HUES64 (cell line): Measurements from ENCODE around the gene PLCB4.

Experiments
- H3K27ac ChIP-seq: 2 replicates; pipeline ENCODE4 v1.7.0; 2013; ENCODE audit warnings: low read depth, low read length, inconsistent platforms
- H3K27me3 ChIP-seq: 2 replicates; pipeline ENCODE4 v1.6.1; 2013; ENCODE audit warnings: mild to moderate bottlenecking, low read length; ENCODE audit not compliant: insufficient read depth
- H3K36me3 ChIP-seq: 2 replicates; pipeline ENCODE4 v1.6.1; 2013; ENCODE audit warnings: mild to moderate bottlenecking, low read length; ENCODE audit not compliant: insufficient read depth
- H3K4me1 ChIP-seq: 2 replicates; pipeline ENCODE4 v1.6.1; 2013; ENCODE audit warnings: mild to moderate bottlenecking, low read length, moderate library complexity; ENCODE audit not compliant: insufficient read depth
- H3K4me3 ChIP-seq: 2 replicates; pipeline ENCODE4 v1.5.1; 2013; ENCODE audit warnings: mild to moderate bottlenecking, low read length, moderate library complexity
- H3K9ac ChIP-seq: 2 replicates; pipeline ENCODE4 v1.6.1; 2013; ENCODE audit warnings: mild to moderate bottlenecking, low read depth, low read length
- H3K9me3 ChIP-seq: 2 replicates; pipeline ENCODE4 v1.6.1; 2013; ENCODE audit warnings: low read depth, low read length; ENCODE audit not compliant: insufficient read depth
- WGBS: fragments of 150-250, 120-280 bp; methylation state at CpG from one replicate; pipeline ENCODE4 v1.1.7; 2013; ENCODE audit warnings: missing lambda C conversion rate; 5-methylcytosine and 5-hydroxymethylcytosine counted together

The PLCB4 gene

GRCh38 chr20:9154464-9155024 lies 85.7 kb downstream of the PLCB4 start:
- Histone ChIP-seq H3K9ac (no peak overlapping the region), H3K4me1 (no peaks in the 10 kb centered on the region), H3K27me3 (no peaks in the 10 kb centered on the region), H3K36me3 (no peaks in the 10 kb centered on the region), H3K9me3 (no peaks in the 10 kb centered on the region), H3K27ac (no peak overlapping the region), H3K4me3 (no peak overlapping the region)
- 100% methylated on average over 1 of the region's 1 CpG for WGBS

DNA sequence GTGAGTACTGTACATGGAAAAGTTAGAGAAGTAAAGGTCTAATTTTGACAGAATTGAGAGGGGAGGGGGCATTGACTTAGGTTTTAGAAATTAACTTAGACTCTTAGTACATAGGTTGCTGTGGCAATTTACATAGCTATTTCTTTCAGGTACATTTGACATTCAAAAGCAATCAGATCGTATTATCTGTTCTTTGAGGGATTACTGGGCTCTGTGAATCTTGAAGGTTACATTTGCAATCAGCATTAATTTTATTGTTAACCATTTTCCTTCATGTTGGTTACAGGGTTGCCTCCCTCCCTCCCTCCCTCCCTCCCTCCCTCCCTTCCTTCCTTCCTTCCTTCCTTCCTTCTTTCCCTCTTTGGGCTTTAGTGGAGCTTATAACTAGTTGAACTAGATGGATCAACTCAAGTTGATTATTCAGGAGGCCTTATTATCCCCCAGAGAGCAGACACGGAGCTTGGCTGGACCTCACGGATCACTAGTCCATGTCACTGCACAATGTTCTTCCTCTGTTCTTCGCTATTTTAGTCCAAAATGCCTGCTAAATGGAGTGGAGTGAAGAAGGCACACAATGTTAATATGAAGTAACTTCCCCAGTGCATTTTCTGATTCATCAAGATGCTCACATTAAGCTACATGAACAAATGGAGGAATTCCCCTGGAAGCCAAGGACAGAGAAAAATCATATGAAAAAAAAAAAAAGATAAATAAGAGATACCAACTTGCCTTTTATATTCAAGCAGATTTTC lies 87.8 kb downstream of the PLCB4 start:
- H3K4me3 ChIP-seq = no peak overlapping the region
- no peaks in the 10 kb centered on the region for H3K36me3 ChIP-seq
- H3K27ac ChIP-seq = no peak overlapping the region
- no peaks in the 10 kb centered on the region for H3K27me3 ChIP-seq
- WGBS = 92% methylated on average over 4 of the region's 4 CpGs
- H3K9ac ChIP-seq = no peak overlapping the region
- H3K4me1 ChIP-seq = peaks cover 14% of the 10 kb centered on the region
- no peaks in the 10 kb centered on the region for H3K9me3 ChIP-seq

DNA sequence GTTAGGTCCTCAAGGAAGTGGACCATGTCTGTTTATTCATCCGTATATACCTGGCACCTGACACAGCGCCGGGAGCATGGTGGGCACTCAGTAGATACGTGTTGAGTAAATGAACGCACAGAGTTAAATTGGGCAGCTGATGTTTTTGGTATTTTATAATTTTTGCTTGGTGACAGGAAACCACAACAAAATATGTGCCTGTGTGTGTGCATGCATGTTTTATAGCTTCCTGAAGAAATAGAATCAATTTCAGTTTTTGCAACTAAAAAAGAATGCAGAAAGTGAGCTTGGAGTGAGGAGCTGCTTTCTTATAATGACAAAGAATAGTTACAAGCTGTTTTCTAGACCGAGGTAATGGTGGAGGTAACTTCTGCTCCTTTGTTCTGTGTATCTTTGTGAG lies 91.4 kb downstream of the PLCB4 start:
- no peaks in the 10 kb centered on the region for H3K9me3 ChIP-seq
- no peaks in the 10 kb centered on the region for H3K36me3 ChIP-seq
- 76% methylated on average over 6 of the region's 6 CpGs for WGBS

DNA sequence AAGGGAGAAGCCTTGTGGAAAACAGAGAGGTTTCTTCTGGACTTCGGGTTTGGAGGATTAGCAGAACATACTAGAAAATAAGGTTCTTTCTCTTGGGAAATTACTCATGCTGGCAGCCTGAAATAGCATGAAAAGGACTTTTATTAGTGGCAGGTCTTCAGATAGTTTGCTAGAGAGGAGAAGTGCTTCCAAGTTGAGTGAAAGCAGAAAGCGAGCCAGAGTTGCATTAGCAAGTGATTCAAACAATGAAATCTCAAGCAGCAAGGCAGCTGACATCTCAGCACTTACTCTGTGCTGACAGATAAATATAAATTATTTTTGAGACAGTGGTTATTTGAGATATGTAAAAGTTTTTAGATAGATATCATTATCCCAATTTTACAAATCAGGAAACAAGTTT lies 91.9 kb downstream of the PLCB4 start:
- Histone ChIP-seq H3K27me3 (no peaks in the 10 kb centered on the region), H3K9ac (no peak overlapping the region), H3K27ac (no peak overlapping the region), H3K36me3 (no peaks in the 10 kb centered on the region), H3K9me3 (no peaks in the 10 kb centered on the region), H3K4me3 (no peak overlapping the region), H3K4me1 (peaks cover 14% of the 10 kb centered on the region)
- 77% methylated on average over 2 of the region's 2 CpGs for WGBS

More for the DNA sequence above, 91.4 kb downstream of the PLCB4 start:
- H3K27ac ChIP-seq = no peak overlapping the region
- H3K9ac ChIP-seq = no peak overlapping the region
- peaks cover 14% of the 10 kb centered on the region for H3K4me1 ChIP-seq
- no peak overlapping the region for H3K4me3 ChIP-seq
- no peaks in the 10 kb centered on the region for H3K27me3 ChIP-seq

- H3K27ac ChIP-seq = no peak overlapping the region
- H3K9ac ChIP-seq = no peak overlapping the region
- peaks cover 17% of the 10 kb centered on the region for H3K4me1 ChIP-seq
- no peaks in the 10 kb centered on the region for H3K9me3 ChIP-seq
- no peak overlapping the region for H3K4me3 ChIP-seq
- H3K27me3 ChIP-seq = no peaks in the 10 kb centered on the region
- WGBS = 94% methylated on average over 4 of the region's 4 CpGs
- no peaks in the 10 kb centered on the region for H3K36me3 ChIP-seq
Observed at GRCh38 chr20:9161311-9161710, 92.4 kb downstream of the PLCB4 start.

DNA sequence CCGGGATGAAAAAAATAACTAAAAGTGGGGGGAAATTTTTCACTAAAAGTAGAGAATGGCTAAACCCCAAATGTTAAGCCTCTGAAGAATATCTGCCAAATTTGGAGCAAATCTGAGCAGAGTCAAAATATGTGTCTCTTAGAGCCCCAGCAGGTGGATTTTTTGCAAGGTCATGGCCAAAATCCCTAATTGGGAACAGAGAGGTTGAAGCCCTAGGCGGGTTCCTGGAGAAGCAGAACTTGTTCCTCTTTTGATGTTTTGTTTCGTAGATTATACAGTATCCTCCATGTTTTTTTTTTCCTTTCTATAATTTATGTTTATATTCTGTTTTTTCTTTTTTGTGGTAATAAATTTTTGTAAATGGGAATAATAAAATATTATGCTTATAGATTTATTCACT lies 94.4 kb downstream of the PLCB4 start:
- no peaks in the 10 kb centered on the region for H3K9me3 ChIP-seq
- peaks cover 18% of the 10 kb centered on the region for H3K4me1 ChIP-seq
- no peaks in the 10 kb centered on the region for H3K27me3 ChIP-seq
- no peak overlapping the region for H3K9ac ChIP-seq
- no peaks in the 10 kb centered on the region for H3K36me3 ChIP-seq
- no peak overlapping the region for H3K4me3 ChIP-seq
- WGBS = 98% methylated on average over 2 of the region's 3 CpGs
- no peak overlapping the region for H3K27ac ChIP-seq

- Histone ChIP-seq H3K9me3 (no peaks in the 10 kb centered on the region), H3K9ac (no peak overlapping the region), H3K4me1 (peaks cover 18% of the 10 kb centered on the region), H3K27me3 (no peaks in the 10 kb centered on the region), H3K36me3 (no peaks in the 10 kb centered on the region), H3K27ac (no peak overlapping the region), H3K4me3 (no peak overlapping the region)
- 93% methylated on average over 1 of the region's 1 CpG for WGBS
Observed at GRCh38 chr20:9163995-9164394, 95.1 kb downstream of the PLCB4 start.

GRCh38 chr20:9165261-9165660 lies 96.4 kb downstream of the PLCB4 start:
- Histone ChIP-seq H3K27me3 (no peaks in the 10 kb centered on the region), H3K4me1 (peaks cover 11% of the 10 kb centered on the region), H3K4me3 (no peak overlapping the region), H3K9ac (no peak overlapping the region), H3K9me3 (no peaks in the 10 kb centered on the region), H3K27ac (no peak overlapping the region), H3K36me3 (no peaks in the 10 kb centered on the region)
- WGBS = 89% methylated on average over 2 of the region's 2 CpGs

- 74% methylated on average over 11 of the region's 11 CpGs for WGBS
- Histone ChIP-seq H3K9ac (no peak overlapping the region), H3K9me3 (no peaks in the 10 kb centered on the region), H3K36me3 (no peaks in the 10 kb centered on the region), H3K4me3 (no peak overlapping the region), H3K27ac (no peak overlapping the region), H3K4me1 (peaks cover 4% of the 10 kb centered on the region; the same call in 1 of the 2 replicates), H3K27me3 (no peaks in the 10 kb centered on the region)
Observed at GRCh38 chr20:9166153-9166780, 97.4 kb downstream of the PLCB4 start.

DNA sequence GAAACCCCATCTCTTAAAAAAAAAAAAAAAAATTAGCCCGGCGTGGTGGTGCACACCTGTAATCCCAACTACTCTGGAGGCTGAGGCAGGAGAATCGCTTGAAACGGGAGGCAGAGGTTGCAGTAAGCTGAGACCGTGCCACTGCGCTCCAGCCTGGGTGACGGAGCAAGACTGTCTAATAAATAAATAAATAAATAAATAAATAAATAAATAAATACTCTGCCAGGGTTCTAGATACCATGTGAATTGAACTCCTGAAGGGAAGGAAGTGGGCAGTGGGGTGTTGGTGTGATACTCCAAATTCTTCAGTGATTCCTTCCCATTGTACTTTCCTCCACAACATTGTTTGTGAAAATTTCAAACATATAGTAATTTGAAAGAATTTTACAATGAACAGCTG lies 100.5 kb downstream of the PLCB4 start:
- H3K9ac ChIP-seq = no peak overlapping the region
- 97% methylated on average over 6 of the region's 7 CpGs for WGBS
- no peaks in the 10 kb centered on the region for H3K36me3 ChIP-seq
- H3K4me3 ChIP-seq = no peak overlapping the region
- no peaks in the 10 kb centered on the region for H3K9me3 ChIP-seq
- H3K27me3 ChIP-seq = no peaks in the 10 kb centered on the region
- H3K4me1 ChIP-seq = peaks cover 4% of the 10 kb centered on the region; the same call in 1 of the 2 replicates
- H3K27ac ChIP-seq = no peak overlapping the region

- Histone ChIP-seq H3K27ac (no peak overlapping the region), H3K9ac (no peak overlapping the region), H3K27me3 (no peaks in the 10 kb centered on the region), H3K4me3 (no peak overlapping the region), H3K9me3 (no peaks in the 10 kb centered on the region), H3K4me1 (no peaks in the 10 kb centered on the region), H3K36me3 (no peaks in the 10 kb centered on the region)
- 90% methylated on average over 2 of the region's 2 CpGs for WGBS
Observed at GRCh38 chr20:9172851-9173250, 104.0 kb downstream of the PLCB4 start.
